GM21576 (cell line): Measurements from ENCODE around the gene FOXP1.

Experiments
- ATAC-seq: cut with Tn5 transposase; IDR thresholded peaks from one replicate; pipeline ENCODE4 v1.9.1; 2021; ENCODE audit warnings: mild to moderate bottlenecking, moderate library complexity; ENCODE audit not compliant: unreplicated experiment

FOXP1 gene

DNA sequence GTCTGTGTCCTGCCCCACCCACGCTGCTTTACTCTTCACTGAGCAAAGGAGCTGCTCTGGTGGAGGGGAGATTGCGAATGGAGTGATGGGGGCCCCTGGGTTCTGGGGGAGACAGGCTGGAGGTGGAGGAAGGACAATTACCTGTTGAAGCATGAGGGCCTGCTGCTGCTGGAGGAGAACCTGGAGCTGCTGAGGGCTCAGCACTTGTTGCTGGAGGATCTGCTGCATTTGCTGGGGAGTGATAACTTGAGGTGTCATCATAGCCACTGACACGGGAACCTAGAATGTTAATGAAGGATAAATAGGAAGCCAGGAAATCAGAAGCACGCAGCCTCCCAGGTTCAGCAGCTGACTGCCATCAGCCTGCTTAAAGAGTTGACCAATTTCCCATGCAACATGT lies 530.0 kb downstream of the FOXP1 start:
- no peak for ATAC-seq

DNA sequence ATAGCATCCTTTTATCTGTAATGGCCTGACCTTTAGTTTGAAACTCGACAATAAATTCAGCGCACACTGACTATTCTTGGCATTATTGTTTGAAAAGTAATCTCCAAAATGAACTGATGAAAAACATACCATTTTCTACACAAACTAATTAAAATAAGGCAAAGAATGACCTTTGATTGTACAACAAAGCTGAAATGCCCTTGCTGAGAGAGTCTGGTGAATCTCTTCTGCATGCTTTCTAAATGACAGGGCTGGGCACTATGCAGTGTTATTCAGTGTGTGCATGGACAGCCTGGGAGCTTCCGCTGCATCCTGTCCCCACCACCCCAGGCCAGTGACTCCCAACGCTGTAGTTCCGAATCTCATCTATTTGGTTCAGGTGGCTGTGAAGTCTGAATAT lies 530.8 kb downstream of the FOXP1 start:
- ATAC-seq: no peak

DNA sequence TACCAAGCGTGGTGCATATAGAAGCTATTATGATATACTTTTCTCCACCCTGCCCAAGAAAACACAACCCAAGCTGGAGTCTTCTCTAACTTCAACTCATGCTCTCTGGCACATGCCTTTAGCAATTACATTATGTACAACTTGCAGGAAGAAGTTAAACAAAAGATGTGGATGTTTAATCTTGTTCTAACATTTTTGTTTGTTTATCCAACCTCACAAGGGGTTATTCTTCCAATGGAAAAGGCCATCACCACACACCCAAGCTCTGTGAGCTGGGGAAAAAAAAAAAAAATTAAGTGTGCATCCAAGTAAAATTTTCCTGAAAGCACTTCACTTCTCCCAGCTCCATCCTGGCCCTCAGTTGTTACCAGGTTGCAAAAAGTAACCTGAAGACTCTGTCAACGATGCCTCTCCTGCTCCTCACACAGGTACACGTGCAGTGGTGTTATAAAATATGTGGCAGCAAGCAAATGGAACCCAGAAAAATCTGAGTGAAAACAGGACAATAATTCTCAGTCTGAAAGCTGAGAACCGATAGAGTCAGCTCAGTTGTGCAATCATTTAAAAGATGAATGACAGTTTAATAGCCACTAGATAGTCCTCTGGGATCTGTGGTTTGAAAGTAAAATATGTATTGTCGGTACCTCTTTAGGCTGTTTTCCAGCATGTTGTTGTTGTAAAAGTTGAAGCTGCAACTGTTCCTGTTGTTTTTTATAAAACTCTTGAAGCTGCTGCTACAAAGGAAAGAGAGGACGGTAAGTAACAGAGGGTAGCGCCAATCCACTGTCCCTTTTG lies 531.4 kb downstream of the FOXP1 start:
- no peak for ATAC-seq

DNA sequence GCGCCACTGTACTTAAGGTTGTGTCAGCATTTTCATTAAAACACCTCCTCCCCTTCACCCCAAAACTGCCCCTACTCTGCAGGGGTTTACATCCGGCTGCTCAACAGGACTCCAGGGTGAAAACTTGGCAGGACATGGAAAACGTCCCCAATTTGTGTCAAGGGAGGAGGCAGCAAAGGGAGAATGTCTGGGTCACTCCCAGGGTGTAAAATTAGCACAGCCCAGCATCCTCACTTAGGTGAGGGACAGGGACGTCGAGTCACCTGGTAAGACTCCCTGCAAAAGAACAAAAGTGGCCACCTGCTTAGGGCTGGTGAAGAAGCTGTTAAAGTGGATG lies 532.3 kb downstream of the FOXP1 start:
- ATAC-seq: no peak

DNA sequence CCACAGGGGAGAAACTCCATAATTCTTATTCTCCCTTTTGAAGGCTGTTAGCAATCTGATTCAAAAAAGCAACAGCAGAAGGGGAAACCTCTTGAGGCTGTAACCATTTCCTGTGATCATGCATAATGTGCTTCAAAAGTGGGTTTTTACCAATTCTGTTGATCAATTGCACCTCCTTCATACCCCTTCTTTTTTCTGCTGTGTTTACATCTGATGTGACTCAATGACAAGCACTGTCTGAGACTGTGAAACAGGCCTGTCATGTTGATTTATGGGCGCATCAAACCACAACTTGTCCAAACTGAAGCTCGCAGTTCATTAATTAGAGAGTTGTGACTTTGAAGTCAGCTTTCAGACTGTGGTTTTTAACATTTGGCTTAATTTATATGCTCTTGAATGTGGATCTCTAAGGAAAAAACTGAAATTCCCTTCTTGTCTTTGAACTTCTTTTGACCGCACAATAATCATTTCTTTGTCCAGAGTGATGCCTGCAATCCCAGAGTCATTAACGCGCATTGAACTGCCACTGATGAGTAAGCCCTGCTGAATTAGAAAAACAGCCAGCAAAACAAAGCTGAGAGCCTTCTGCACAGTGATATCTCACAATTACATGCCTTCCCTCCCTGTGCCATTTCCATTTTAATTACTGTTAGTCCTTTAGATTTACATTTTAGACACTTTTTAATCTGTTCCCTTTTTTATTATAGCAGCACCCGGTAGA lies 532.8 kb downstream of the FOXP1 start:
- no peak for ATAC-seq

DNA sequence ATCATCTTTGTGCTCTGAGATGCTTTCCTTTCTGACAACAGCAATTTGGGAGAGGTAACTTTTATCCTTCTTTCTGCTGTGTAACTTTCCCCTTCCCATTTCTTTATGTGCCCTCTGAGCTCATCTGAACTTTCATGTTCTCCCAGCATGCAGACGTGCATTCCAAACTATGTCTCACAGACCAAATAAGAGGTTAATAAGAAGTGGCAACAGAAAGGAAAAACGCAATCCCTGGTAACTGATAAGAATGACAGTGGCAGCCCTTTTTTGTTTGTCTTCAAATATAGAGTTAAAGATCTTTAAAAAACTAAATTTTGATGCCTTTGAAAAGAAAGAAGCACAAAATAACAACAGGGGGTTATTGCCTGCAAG lies 533.4 kb downstream of the FOXP1 start:
- ATAC-seq: no peak

DNA sequence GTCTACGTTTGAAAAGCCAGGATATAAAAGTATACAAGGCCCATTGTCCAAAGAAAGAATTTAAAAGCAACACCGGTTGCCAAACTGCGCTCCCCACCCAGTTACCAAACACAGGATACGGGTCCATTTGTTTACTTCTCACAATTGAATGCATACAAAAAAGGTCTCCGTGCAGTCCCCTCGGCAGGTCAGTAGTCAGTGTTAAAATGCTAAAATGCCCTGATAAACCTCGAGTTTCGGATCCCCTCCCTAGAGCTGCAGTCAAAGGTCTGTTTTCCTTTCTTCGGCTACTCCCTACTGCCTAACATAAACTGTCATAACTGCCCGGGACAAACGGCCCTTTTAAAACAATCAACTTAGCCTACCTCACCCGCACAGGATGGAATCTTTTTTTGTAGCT lies 534.6 kb downstream of the FOXP1 start:
- ATAC-seq: no peak

DNA sequence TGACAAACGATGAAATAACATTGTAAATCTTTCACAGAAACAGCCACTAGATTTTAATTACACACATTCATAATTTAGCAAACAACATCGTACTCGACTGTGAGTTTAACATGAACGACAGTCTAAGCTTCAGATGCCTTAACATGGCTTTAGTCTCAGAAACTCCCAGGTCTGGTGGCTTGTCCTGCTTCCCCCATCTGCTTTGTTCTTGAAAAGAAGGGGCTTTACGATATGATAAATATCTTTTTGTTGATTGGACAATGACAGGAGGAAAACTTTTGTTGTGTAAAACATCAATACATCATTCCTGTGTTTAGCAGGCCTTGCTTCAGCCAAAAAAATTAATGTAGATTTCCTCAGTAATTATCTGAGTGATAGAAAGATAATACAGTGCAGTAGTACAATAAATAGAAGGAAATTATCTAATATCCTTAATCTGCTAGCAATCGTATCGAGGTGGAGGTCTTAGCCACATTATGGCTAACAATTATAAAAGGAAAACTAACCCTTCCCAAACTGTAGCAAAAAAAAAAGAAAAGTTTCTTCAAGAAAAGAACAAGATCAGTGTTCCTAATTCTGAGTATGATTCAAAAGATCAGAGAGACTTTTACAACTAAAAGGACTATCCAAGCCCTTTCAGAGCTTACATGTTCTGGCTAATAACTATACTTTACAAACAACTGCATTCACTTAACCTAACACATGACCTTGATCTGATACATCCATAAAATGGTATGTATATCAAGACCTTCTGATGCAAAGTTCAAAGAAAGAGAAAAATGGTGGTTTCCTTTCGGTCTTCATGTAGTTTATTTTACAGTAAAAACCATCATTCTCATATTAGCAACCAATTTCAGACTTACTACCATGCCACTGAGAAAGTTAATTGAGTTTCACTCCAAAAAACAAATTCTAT lies 535.7 kb downstream of the FOXP1 start:
- no peak for ATAC-seq

DNA sequence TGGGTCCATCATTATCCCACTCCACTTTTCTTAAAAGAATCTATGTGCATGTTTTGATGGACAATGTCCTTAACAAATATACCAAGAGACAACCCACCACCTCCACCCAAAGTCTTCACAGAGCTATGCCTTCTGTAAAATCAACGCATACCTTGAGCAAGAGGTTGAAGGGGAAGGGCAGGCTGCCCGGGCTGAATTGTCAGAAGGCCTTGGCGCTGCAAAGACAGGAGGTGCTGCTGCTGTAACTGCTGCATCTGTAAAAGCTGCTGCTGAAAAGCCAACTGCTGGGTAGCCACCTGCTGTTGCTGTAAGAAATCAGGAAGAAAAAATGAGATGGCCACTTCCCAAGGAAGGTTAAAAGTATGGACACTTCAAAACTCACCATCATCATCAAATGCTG lies 536.7 kb downstream of the FOXP1 start:
- no peak for ATAC-seq

DNA sequence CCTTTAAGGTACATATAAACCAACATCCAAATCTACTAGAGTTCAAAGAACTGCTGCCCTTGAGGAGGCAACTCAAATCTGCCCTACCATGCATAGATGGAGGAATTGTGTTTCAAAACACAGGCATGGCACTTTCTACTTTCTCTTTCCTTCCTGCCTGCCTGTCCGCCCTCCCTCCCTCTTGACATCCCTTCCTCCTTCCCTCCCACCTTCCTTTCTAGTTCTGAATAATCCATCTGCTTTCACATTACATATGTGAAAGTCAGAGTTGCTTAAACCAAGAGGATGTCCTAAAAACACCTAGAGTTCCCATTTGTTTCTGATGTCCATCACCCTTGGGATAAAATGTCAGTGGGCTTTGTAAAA lies 537.6 kb downstream of the FOXP1 start:
- no peak for ATAC-seq

DNA sequence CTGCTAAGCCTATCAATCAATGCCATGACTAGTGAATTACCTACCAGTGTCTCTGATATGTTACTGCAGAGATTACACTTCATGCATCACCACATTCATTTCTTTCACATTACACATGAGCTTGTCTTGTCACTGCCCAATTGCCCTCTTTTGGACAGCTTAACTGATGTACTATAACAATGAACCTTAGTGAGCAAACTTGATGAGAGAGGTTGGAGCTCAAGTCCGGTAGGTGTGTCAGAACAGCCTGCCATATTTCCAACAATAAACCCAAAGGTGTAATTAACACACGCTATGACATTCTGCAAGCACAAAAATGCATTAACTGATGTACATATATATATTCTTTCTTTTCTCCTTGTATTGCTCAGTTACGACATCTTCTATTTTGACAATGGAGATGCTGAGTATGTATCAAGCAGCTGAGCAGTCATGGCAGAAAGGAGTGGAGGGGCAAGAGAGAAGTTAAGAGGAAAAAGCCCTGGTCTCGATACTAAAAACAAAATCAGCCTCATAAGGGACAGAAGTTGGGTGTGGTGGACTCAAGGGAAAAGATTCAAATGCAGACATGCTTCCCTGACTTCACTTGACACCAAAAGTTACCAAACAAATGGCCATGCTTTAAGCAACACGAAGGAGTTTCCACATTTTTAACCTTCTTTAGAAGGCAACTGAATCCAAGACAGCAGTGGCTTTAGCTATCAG lies 538.2 kb downstream of the FOXP1 start:
- no peak for ATAC-seq

DNA sequence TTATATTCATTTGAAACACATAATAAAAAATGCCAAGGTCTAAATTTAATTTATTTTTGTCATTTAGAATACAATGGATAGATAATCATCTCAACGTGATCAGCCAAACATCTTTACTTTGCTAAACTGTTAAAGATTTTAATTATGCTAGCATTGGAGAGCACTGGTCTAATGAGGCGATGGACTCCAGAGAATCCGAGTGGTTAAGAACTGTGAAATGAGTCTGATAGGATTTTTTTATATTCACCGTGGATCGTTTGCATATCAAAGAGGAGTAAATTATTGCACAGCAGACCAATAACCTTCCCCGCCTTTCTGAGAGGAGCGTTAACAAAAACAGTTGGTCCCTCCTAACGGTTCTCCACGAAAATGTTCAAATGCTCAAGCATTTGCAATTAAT lies 540.8 kb downstream of the FOXP1 start:
- no peak for ATAC-seq

DNA sequence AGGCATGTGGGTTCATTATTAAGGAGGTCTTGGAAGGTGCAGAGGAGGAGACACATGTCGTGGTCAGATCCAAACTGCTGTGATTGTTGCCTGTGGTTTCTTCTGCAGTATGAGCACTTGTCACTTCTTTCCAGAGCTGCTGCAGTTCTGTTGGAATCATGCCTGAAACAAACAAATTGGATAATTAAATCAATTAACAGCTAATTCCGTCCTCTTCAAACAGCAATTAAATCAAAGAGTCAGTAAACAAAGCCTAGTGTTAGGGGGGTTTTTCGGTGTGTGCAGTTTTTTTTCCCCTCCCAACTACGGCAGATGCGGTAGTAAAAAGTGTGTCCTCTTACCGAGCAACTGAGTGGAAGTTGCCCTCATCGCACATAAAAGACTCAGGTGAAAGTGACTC lies 542.2 kb downstream of the FOXP1 start:
- no peak for ATAC-seq

DNA sequence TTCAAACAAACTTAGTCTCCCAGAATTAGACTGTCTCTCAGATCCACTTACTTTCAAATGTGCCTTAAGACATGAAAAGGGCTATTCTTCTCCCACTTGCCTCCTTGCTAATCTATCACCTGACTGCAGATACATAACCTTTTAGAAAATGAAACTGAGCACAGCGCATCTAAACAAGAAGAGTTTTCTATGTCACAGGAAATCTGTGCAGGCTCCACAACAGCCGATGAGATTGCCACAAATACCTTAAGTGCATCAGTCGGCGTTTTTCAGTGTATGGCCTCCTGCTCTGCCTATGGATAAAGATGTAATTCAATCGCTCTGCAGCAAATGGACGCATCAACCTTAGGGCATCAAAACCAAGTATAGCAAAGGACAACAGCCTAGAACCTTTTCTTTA lies 544.2 kb downstream of the FOXP1 start:
- no peak for ATAC-seq

DNA sequence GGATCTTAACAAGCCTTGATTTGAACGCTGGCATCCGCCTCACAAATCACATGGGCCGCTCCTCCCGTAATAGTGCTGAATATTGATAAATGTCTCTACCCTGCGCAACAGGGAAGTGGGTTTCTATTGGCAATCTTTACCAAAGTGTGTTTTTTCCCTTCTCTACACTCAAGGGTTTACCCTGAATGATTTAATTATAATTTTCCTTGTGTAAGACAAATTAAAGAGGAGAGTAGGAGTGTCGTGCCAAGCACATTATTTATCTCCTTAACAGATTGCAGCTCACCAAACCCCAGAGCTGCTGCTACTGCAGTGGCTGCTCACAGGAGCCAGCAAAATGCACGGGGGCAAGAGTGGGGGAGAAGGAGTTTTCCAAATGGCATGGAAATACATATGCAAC lies 545.8 kb downstream of the FOXP1 start:
- no peak for ATAC-seq

DNA sequence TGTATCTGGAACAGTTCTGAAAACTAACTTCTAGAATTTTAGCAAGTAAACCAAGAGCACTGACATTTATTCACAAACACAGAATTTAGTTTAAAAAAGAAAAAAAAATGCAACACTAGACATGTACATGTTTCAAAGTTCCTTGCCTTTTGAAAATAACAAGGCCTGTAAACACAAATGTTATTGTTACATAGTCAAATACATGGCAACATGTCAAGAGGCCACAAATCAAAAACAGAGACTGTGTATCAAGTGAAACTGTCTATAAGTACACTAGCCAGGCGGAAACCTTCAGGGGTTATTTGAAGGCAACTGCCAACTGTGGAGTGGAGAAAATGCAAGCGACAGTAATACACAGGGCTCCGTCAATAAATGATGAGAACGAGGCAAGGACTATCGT lies 547.6 kb downstream of the FOXP1 start:
- ATAC-seq: no peak

DNA sequence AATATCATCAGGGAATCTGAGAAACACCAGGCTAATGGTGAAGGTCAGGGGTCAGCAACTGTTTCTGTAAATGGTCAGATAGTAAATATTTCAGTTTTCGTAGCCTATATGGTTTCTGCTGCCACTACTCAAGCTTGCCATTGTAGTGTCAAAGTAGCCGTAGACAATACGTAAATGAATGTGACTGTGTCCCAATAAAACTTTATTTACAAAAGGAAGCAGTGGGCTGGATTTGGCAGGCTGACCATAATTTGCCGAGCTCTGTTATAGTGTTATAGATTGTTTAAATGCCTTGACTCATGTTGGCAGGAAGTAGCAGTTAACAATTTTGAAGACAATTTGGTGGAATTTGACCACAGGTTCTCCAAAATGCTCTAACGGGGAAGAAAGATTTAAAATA lies 548.2 kb downstream of the FOXP1 start:
- ATAC-seq: no peak

DNA sequence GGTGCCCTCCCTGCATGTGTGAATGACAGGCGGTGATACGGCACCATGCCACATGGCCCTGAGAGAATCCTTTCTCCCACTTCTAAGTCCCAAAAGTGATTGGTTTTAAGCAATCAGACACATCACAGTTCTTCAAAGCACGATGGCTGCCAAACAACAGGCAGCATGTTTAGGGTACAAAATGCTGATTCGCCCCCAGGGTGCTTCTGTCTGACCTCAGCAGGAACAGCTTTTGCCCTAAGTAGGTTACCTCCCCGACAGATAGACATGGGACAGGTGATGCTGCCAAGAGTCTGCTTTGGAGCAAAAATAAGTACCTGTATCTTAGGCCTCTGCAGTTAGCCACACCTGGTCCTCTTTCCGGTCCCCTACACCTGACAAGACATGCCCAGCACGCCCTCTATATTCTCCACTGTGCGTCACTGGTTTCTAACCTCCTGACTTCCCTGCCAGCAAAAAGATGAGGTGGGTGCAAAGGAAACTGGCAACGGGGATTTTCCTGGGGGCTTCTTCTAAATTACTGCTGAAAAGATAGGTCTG lies 549.8 kb downstream of the FOXP1 start:
- ATAC-seq: no peak

DNA sequence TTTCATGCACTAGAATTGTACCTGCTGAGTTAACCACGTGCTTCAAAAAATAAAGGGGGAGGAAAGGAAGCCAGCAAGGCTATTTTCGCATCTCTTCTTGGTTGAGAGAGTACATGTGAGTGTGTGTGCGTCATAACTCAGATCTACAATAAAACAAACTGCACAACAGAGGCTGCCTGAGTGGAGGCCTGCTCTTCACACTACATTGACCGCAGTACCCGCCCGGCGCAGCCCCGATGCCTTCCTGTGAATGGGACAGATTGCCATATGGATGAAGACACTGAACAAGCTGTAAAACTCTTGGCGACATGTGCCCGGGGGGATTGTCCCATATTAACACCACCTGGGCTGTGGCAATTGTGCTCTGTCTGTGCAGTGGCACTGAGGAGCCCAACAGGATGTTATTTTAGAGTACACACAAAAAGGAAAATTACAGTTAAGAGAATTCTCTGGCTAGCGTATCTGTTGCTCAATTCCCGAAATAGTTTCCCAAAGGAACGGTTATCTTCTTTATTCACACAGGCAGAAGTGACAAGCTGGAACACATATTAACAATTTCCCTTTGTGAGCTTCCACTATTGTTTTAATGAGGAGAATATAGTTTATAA lies 551.5 kb downstream of the FOXP1 start:
- ATAC-seq: peak; percentile 50

DNA sequence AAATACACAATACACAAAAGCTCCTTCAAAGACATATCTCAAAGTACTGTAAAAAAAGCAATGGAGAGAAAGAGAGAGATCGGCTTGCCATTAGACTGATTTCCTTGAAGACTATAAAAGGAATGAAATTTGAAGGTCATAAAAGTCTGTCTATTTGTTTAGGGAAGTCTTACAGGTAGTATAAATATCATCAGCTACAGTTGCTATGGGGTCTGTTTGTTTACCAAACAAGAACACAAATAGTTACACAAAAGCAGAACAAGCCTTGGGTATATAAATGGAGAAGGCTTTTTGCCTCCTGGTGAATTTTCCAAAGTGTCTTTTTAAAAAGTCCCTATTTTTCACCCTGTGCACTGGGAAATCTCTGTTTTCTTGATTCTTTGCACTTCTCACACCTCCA lies 552.3 kb downstream of the FOXP1 start:
- ATAC-seq: no peak

DNA sequence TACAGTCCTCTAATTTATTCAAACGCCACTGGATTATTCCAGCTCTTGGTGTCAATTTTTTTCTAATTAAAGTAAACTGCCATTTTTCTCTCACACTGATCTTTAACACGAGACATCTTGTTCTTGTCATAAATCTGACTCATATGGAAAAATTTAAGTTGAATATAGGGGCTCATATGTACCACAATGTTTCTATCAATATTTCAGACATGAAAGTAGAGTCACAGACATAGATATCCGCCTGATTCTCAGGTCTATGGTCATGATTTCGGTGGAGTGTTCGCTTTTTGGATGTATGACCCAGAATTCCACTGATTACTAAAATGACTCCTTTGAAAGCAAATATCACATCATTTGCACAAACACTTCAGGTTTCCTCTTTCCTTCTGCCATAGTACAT lies 552.8 kb downstream of the FOXP1 start:
- ATAC-seq: no peak
